Stimulated activated CD8-positive, alpha-beta memory T cell treated with anti-CD3 and anti-CD28 coated beads, Interleukin-2, amount 100 ng/mL, for 48 hours (primary cell): Measurements from ENCODE around the gene BMP8A.
"Not testable (repeated sequence)": the region's sequence is repeated elsewhere in the genome, so short reads cannot be mapped to it uniquely, and the experiment has no call there.

ENCODE experiments used
- DNase-seq, 2 donors: peaks; one replicate each; pipeline ENCODE4 v3.0.0-alpha.2; 2020; ENCODE audit warnings: low read depth in 2 of 2

BMP8A gene

GRCh38 chr1:39527190-39527579, 35.7 kb downstream of the BMP8A start:
- DNase-seq = not testable (repeated sequence)

GRCh38 chr1:39528082-39528481, 36.6 kb downstream of the BMP8A start:
- DNase-seq = no peak

GRCh38 chr1:39529901-39530535, 38.6 kb downstream of the BMP8A start:
- no peak for DNase-seq

- no peak for DNase-seq
Observed at GRCh38 chr1:39531526-39531925, 40.1 kb downstream of the BMP8A start.

DNA sequence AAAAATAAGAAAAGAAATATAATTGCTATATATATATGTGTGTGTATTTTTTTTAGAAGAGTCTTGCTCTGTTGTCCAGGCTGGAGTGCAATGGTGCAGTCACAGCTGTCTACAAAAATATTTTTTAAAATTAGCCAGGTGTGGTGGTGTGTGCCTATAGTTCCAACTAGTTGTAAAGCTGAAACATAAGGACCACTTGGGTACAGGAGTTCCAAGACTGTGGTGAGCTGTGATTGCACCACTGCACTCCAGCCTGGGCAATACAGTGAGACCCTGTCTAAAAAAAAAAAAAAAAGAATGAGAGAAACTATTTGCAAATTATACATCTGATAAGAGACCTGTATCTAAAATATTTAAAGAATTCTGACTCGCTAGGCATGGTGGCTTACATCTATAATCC, 42.0 kb downstream of the BMP8A start:
- DNase-seq = no peak

GRCh38 chr1:39538531-39539251, 47.3 kb downstream of the BMP8A start:
- DNase-seq = no peak

DNA sequence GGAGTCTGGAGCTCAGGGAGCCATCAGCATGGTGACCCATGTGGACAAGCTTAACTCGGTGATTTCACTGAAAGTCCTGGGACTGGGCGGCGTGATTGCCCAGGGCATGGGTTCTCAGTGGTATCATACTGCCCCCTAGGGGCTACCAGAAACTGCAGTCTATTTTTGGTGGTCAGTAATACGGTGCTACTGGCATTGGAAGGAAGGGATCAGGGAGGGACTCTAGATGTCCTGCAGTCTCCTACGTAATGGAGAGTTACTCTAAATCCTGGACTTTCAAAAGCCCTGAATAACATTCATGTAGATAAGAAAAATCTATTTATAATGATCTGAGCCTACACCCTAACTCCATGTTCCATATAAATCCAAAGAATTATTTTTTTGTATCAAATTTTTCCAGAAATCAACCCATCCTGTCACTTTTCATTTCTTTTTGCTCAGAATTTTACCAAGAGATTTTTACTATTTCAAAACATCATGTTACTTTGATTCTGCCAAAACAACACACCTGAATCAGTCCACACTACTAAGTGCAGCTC, 47.9 kb downstream of the BMP8A start:
- no peak for DNase-seq

GRCh38 chr1:39540504-39541031, 49.1 kb downstream of the BMP8A start:
- no peak for DNase-seq

DNA sequence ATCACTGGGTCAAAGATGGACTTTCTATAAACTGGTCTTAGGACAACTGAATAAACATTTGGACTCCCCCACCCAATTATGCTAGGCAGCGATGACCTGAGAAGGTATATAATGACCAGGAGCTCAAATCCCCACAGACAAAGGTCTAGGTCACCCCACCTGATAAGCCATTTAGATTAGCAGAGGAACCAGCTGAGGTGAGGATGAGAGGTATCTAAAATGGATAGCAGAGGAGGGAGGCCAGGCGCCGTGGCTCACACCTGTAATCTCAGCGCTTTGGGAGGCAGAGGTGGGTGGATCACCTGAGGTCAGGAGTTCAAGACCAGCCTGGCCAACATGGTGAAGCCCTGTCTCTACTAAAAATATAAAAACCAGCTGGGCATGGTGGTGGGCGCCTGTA, 51.5 kb downstream of the BMP8A start:
- no peak for DNase-seq

GRCh38 chr1:39544327-39544726, 52.9 kb downstream of the BMP8A start:
- DNase-seq = no peak

GRCh38 chr1:39545531-39545930, 54.1 kb downstream of the BMP8A start:
- DNase-seq = no peak

GRCh38 chr1:39554277-39554676, 62.8 kb downstream of the BMP8A start:
- no peak for DNase-seq

DNA sequence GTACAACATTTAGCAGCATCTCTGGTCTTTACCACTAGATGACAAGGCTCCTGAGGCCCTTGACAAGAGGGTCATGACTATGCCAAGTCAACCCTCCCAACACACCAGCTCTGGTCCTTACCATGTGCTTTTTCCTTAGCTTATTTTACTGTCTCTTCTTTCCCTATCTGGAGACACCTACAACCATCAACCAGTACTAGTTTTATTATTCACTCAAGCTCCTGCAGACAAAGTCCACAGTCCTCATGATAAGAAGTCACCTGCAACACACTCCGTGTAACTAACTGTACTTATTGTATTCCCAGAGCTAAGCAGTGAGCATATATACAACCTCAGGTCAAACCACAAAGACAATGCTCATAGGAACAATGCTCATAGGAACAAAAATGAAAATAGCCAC, 69.8 kb downstream of the BMP8A start:
- DNase-seq = no peak

DNA sequence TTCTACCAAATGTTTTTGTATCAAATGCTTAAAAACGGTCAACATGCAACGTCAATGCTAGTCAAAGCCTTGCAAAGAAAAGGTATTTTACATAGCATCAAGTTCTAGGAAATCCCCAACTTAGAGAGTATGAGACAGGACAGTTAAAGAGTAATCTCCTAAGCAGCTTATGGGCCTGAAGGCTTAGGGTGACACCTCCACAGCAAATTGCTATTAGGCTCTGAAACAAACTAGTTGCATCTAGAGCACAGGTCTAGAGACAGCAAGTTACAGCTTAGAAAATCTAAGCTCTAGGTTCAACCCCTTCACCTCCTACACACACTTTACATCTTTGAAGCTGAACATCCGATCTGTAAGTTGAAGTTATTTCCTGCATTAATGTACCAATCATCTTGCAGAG, 71.5 kb downstream of the BMP8A start:
- no peak for DNase-seq

DNA sequence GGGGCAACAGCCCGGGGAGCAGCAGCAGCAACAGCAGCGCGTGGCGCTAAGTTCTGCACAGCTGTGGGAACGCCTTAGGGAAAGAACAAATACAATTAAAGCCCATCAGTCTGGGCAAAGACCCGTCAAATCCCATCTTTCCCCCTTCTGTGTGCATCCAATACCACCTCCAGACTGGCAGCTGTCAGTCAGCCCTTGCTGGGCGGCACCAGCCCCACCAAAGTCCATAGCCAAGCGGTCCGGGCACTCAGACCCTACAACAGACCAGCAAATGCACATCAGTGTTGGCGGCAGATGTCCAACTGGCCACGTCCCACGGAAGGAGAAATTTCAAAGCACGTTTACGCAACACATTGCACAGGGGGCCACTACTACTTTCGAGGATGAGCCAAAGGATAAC, 72.2 kb downstream of the BMP8A start:
- DNase-seq = no peak

DNA sequence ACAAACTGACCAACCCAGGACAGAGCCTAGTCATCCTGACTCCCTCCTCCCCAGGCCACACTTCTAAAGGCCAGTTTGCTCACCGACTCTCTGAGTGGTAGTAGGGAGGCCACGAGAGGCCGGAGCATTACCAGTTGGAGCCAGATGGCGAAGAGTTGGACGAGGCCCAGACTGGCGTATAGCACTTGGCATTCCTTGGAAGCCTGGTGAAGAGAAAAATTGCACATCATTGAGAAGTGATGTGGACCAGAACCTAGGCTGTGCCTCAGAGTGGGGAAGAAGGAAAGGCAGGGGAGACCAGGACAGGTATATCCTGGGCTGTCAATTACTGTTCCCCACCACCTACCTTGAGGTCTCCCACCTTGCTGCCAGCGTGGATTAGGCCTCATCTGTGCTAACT, 72.9 kb downstream of the BMP8A start:
- no peak for DNase-seq

GRCh38 chr1:39564941-39565340, 73.5 kb downstream of the BMP8A start:
- DNase-seq = no peak

GRCh38 chr1:39566441-39567137, 75.2 kb downstream of the BMP8A start:
- DNase-seq = no peak

GRCh38 chr1:39567302-39567701, 75.9 kb downstream of the BMP8A start:
- no peak for DNase-seq

- no peak for DNase-seq
Observed at GRCh38 chr1:39568208-39568607, 76.8 kb downstream of the BMP8A start.

- DNase-seq = no peak
Observed at GRCh38 chr1:39569034-39569433, 77.6 kb downstream of the BMP8A start.

DNA sequence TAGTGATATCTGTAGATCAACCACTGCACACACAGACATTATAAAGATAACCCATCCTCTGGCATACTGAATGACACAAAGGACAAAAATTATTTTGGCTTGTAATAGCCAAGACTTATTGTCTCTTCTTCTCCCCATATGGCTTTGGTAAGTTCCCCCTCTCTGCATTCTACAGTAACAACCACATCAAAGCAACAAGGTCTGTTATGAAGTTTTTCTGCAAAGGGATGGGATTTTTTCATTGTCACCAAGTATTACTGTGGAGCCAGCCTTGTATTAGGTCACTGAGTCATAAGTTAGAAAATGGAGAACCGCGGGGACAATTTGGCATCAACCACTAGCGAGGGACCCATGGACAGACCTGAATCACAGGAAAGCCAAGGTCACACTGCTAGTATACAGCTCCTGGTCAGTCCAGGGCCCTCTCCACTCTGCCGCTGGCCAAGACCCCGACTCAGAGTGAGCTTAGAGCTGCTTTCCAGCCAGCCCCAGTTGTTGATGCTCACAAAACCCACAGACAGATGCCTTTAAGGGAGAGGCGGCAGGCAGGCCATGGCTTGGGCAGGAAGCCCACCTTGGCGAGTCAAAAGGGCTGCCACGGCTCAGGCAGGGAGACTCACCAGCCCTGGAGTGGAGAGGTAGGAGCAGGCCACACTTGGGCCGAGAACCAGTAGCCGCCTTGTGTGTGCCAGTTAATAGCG, 79.2 kb downstream of the BMP8A start:
- no peak for DNase-seq
